Midbrain (tissue), 1 donor: ENCODE measurements around the gene HECW1.

Experiments
- DNase-seq: peaks from one replicate; lab custom pipeline; 2025; lab: John Stamatoyannopoulos, UW

The HECW1 gene

DNA sequence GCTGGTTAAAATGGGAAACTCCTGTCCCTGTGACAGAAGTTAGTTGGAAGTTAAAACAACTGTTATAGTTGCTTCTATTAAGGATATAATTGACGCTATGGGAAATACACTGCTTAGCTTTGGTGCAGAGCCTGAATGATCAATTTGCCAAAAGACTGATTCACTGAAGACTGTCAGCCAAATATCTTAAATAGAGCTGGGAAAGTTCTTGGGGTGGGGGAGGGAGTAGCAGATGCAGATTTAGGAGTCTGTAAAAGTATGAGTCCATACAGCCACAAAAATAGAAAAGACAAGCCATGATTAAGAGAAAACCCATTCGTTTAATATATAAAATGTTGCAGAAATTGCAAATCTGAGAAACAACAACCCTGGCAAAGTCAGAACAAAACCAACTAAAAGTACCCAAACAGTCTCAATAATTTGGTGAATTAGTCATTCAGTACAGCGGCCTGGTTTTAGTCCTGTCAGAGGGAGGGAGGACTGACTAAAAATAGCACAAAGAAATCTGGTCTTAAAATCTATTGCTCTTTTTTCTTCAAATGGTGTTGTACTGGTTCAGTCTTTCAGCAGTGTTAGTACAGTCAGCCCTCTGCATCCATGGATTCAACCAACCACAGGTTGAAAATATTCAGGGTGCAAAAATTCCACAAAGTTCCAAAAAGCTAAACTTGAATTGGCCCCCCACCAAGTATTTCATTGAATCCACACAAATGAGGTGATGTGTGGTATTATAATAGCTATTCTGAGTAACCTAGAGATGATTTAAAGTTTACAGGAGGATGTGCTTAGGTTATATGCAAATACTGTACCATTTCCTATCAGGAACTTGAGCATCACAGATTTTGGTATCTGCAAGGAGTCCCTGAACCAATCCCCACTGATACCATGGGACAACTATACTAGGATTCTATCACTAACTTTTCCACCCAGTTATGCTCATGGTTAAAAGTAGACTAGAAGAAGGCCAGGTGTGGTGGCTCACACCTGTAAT, 500.4 kb downstream of the HECW1 start:
- peak; percentile 24 for DNase-seq
